Measurements from ENCODE around the gene EME2.

Gene EME2

DNA sequence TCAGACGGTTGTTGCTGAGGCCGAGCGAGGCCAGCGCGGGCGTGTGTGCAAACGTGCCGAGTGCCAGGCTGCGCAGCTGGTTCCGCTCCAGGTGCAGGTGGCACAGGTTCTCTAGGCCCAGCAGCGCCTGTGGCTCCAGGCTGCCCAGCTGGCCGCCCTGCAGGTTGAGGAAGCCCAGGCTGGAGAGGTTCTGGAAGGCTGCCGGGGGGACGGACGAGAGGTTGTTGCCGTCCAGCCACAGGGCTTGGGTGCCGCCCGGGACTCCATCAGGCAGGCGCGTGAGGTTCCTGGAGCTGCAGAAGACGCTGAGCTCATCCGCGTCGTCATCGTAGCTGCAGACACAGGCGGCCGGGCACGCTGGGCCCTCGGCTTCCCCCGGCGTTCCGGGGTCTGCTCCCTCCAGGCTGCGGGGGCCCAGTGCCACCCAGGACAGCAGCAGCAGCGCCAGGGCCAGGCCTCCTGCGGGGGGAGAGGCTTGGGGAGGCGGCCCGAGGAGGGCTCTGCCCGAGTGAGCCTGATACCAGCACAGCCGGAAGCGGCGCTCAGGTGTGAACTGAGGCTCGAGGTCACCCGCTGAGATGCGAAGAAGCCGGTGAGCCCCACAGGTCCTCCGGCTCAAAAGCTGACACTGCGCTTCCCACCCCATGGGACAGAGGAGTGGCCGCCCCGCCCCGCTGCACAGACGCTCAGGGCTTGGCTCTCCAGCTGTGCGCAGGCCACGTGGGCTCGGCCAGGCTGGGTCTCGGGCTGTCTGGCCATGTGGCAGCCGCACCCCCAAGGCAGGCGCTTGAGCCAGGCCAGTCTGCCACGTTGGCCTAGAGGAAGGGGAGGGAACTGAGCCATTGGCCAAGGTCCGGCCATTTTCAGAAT lies 19.6 kb downstream of the EME2 start:
- no peaks in the 10 kb centered on the region for H3K9me3 ChIP-seq
- no peak overlapping the region for H3K27ac ChIP-seq
- no peak overlapping the region for H3K4me3 ChIP-seq
- H3K4me1 ChIP-seq: peaks cover 0 to 13% (median 0%) of the 10 kb centered on the region in 4 donors
- peaks cover 7 to 58% (median 35%) of the 10 kb centered on the region in 3 donors for H3K36me3 ChIP-seq
- no peak for TF ChIP-seq CTCF (IDR thresholded peaks at IDR 0.05)
- intact Hi-C loops (cut with DNase I; ENCODE audit: low total_unique reads): no loop called here
- no peaks in the 10 kb centered on the region for H3K27me3 ChIP-seq
- no peak for DNase-seq

DNA sequence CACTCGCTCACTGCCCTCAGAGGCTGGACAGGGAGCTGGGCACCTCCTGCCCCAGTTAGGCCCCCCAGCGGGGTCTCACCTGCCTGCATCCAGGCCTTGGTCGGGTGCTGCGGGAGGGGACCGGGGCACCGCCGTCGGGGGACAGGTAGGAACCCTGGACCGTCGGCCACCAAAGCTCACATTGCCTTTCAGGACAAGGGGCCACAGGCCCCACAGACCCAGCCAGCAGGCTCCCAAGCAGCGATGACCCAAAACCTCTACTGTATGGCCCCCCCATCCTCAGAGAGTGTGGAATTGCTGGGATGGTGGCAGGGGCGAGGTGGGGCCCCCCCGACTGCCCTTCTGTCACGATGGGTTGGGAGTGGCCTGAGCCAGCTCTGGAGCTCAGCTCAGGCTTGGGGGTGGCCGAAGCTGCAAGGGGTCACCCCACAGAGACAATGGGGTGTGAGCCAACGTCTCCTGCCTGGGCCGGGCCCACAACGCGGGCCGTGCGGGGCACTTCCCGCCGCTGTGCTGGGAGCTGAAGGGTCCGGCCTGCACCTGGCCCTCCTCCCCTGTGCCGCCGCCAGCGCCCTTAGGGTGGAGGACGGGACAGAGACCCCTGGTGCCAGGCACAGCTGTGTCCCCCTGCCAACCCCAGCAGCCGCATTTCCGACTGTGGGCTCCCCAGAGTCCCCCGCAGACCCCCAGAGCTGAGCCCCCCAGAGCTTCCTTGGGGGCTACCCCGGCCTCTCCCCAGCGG lies 20.4 kb downstream of the EME2 start:
- Histone ChIP-seq H3K4me3 (no peak overlapping the region), H3K4me1 (peaks cover 0 to 9% (median 0%) of the 10 kb centered on the region in 4 donors), H3K9me3 (peaks cover 0 to 3% (median 0%) of the 10 kb centered on the region in 3 donors), H3K27me3 (no peaks in the 10 kb centered on the region), H3K27ac (no peak overlapping the region), H3K36me3 (peaks cover 5 to 50% (median 27%) of the 10 kb centered on the region in 3 donors)
- no peak for TF ChIP-seq CTCF (IDR thresholded peaks at IDR 0.05)
- DNase-seq: no peak
- intact Hi-C loops (cut with DNase I; ENCODE audit: low total_unique reads): no loop called here

GRCh38 chr16:1793578-1794220 lies 21.1 kb downstream of the EME2 start, which contains the start of gene IGFALS:
IGFALS (minus strand) TSS chr16:1793705; CDS start chr16:1793652, 53 bp downstream.
- no peak within 1 kb of the TSS for H3K27ac ChIP-seq
- peaks cover 3 to 43% (median 20%) of the 10 kb centered on the region in 3 donors for H3K36me3 ChIP-seq
- H3K4me1 ChIP-seq: peaks cover 0 to 9% (median 0%) of the 10 kb centered on the region in 4 donors
- intact Hi-C loops (cut with DNase I; ENCODE audit: low total_unique reads): no loop called here
- no peak within 1 kb of the TSS for H3K4me3 ChIP-seq
- H3K9me3 ChIP-seq: peaks cover 0 to 5% (median 0%) of the 10 kb centered on the region in 3 donors
- DNase-seq: no peak
- no peak for TF ChIP-seq CTCF (IDR thresholded peaks at IDR 0.05)
- no peaks in the 10 kb centered on the region for H3K27me3 ChIP-seq

- H3K36me3 ChIP-seq: peaks cover 0 to 36% (median 13%) of the 10 kb centered on the region in 3 donors
- intact Hi-C loops (cut with DNase I; ENCODE audit: low total_unique reads): no loop called here
- TF ChIP-seq CTCF (IDR thresholded peaks at IDR 0.05): no peak
- no peak overlapping the region for H3K4me3 ChIP-seq
- DNase-seq: no peak
- H3K27ac ChIP-seq: no peak overlapping the region
- peaks cover 0 to 9% (median 0%) of the 10 kb centered on the region in 4 donors for H3K4me1 ChIP-seq
- no peaks in the 10 kb centered on the region for H3K27me3 ChIP-seq
- H3K9me3 ChIP-seq: peaks cover 0 to 5% (median 0%) of the 10 kb centered on the region in 3 donors
These were observed 21.7 kb downstream of the EME2 start for GRCh38 chr16:1794221-1794871.

Measured in tibial artery (tissue), 4 donors.